Right lobe of liver (tissue), 4 donors: ENCODE measurements around the gene KIF4B.
A peak's percentile ranks its signal among the peaks of the same experiment; 100 is the strongest.

ENCODE experiments used
- CTCF ChIP-seq, 4 donors: fragments of 200-600 bp in 3 of 4; fragments of 450-650 bp in 1 of 4; IDR thresholded peaks; one replicate each; pipeline versions ENCODE4 v1.5.1 to v1.8.0; 2016 to 2022; ENCODE audit warnings: antibody characterized with exemption in 4 of 4, mild to moderate bottlenecking in 2 of 4
- POLR2A ChIP-seq: fragments of 450-650 bp; IDR thresholded peaks from one replicate; pipeline ENCODE4 v1.6.1; 2017; ENCODE audit warnings: antibody characterized with exemption, mild to moderate bottlenecking
- donor health status: DM: no; HTN: no; CAD: no.
- donor health status: DM: no; HTN: no; CAD: no.
- donor health status: DM: no; HTN: yes; CAD: no.

- TF ChIP-seq POLR2A (no peak), CTCF (IDR thresholded peaks at IDR 0.05) (peak in 2 of 4 donors; percentile 9 to 11)
Measured at GRCh38 chr5:155049569-155050383, 36.2 kb downstream of the KIF4B start.
